Loucy (cell line): Measurements from ENCODE around the gene PCDHGA5.

Source experiments
- CTCF ChIP-seq: fragments of 200-600 bp; sonication (generic); conservative IDR thresholded peaks from 2 replicates; pipeline ENCODE4 v1.5.1; 2014; ENCODE audit warnings: mild to moderate bottlenecking, antibody characterized with exemption, low read length
- EZH2phosphoT487 ChIP-seq: fragments of 200-600 bp; IDR thresholded peaks from 2 replicates; pipeline ENCODE4 v1.6.1; 2018; ENCODE audit warnings: antibody characterized with exemption, mild to moderate bottlenecking, moderate library complexity, borderline replicate concordance

- no peak for TF ChIP-seq CTCF
- TF ChIP-seq EZH2phosphoT487 = no peak
These were observed 24.7 kb downstream of the PCDHGA5 start for GRCh38 chr5:141388661-141389060.
